Suprapubic skin (tissue), 4 donors: ENCODE results near the gene MED27. TPM values are rescaled to one million over a fixed set of nuclear protein-coding genes. Genes with fewer than 3 reads are reported as not detected.

Experiments
- DNase-seq, 2 donors: peaks; one replicate each; pipeline ENCODE4 v3.0.0-alpha.2; 2019; ENCODE audit warnings: low spot score in 2 of 2
- H3K27ac ChIP-seq: fragments of 200-600 bp; sonication (generic); one replicate; pipeline ENCODE4 v1.5.1; 2019
- H3K27me3 ChIP-seq: fragments of 200-600 bp; sonication (generic); one replicate; pipeline ENCODE4 v1.5.1; 2019
- H3K36me3 ChIP-seq: fragments of 200-600 bp; sonication (generic); one replicate; pipeline ENCODE4 v1.5.1; 2019
- H3K4me1 ChIP-seq: fragments of 200-600 bp; sonication (generic); one replicate; pipeline ENCODE4 v1.5.1; 2019
- H3K4me3 ChIP-seq: fragments of 200-600 bp; sonication (generic); one replicate; pipeline ENCODE4 v1.5.1; 2019; ENCODE audit warnings: mild to moderate bottlenecking
- H3K9me3 ChIP-seq: fragments of 200-600 bp; sonication (generic); one replicate; pipeline ENCODE4 v1.5.1; 2019
- EP300 ChIP-seq: sonication (generic); formaldehyde crosslinking; IDR thresholded peaks from one replicate; pipeline ENCODE4 v1.6.1; 2017; ENCODE audit warnings: antibody characterized with exemption
- POLR2A ChIP-seq, 2 donors: fragments of 450-650 bp; IDR thresholded peaks; one replicate each; pipeline ENCODE4 v1.6.1; 2017; ENCODE audit warnings: antibody characterized with exemption in 2 of 2, mild to moderate bottlenecking in 2 of 2, moderate library complexity in 2 of 2
- POLR2AphosphoS5 ChIP-seq, 3 donors: sonication (generic); formaldehyde crosslinking; IDR thresholded peaks; one replicate each; pipeline ENCODE4 v1.6.1; 2017; ENCODE audit warnings: antibody characterized with exemption in 3 of 3
- WGBS: methylation state at CpG from one replicate; pipeline ENCODE4 v1.1.5; 2018; 5-methylcytosine and 5-hydroxymethylcytosine counted together
- total RNA-seq, 4 donors: library from RNA; depleted of rRNA; stranded (reverse); fragments of >200 nt; gene quantifications; one replicate each; pipeline ENCODE4 v1.1.0, GENCODE V29; 2016
- TF ChIP-seq, protein P1 (sequence below), 2 donors: fragments of 200-600 bp in 1 of 2; fragments of 450-650 bp in 1 of 2; sonication (generic) in 1 of 2; IDR thresholded peaks; one replicate each; pipeline ENCODE4 v1.5.1; 2016 to 2019; ENCODE audit warnings: antibody characterized with exemption in 2 of 2, mild to moderate bottlenecking in 1 of 2, moderate library complexity in 1 of 2

MED27 gene
- total RNA-seq, 4 donors from 2014 or later: 12.6 to 20.3 (median 16.0) TPM

DNA sequence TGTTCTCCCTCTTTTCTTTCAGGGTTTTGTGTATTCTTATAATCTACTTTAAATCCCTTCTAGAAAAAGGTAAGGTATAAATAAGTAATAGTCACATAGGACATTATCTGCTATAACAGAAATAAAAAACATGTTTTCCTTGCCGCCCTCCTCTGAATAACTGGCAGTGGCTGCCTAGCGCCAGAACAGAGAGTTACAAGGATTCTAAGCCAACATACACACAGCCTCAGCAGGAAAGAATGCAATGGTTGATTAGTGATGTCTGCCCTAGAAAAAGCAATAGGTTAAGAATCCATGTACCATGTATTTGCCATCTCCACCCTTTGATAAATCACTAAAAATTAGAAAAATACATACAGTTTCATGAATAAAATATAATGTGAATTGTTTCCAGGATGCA, 4.9 kb downstream of the MED27 start:
- DNase-seq: no peak
- Histone ChIP-seq H3K27me3 (no peaks in the 10 kb centered on the region), H3K36me3 (peaks cover 33% of the 10 kb centered on the region), H3K9me3 (no peaks in the 10 kb centered on the region), H3K4me1 (peaks cover 21% of the 10 kb centered on the region), H3K27ac (no peak overlapping the region), H3K4me3 (no peak overlapping the region)
- TF ChIP-seq, protein P1, sequence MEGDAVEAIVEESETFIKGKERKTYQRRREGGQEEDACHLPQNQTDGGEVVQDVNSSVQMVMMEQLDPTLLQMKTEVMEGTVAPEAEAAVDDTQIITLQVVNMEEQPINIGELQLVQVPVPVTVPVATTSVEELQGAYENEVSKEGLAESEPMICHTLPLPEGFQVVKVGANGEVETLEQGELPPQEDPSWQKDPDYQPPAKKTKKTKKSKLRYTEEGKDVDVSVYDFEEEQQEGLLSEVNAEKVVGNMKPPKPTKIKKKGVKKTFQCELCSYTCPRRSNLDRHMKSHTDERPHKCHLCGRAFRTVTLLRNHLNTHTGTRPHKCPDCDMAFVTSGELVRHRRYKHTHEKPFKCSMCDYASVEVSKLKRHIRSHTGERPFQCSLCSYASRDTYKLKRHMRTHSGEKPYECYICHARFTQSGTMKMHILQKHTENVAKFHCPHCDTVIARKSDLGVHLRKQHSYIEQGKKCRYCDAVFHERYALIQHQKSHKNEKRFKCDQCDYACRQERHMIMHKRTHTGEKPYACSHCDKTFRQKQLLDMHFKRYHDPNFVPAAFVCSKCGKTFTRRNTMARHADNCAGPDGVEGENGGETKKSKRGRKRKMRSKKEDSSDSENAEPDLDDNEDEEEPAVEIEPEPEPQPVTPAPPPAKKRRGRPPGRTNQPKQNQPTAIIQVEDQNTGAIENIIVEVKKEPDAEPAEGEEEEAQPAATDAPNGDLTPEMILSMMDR (IDR thresholded peaks at IDR 0.05): no peak
- TF ChIP-seq EP300 (no peak), POLR2AphosphoS5 (IDR thresholded peaks at IDR 0.05) (no peak), POLR2A (IDR thresholded peaks at IDR 0.05) (no peak)
- 73% methylated on average over 2 of the region's 2 CpGs for WGBS

DNA sequence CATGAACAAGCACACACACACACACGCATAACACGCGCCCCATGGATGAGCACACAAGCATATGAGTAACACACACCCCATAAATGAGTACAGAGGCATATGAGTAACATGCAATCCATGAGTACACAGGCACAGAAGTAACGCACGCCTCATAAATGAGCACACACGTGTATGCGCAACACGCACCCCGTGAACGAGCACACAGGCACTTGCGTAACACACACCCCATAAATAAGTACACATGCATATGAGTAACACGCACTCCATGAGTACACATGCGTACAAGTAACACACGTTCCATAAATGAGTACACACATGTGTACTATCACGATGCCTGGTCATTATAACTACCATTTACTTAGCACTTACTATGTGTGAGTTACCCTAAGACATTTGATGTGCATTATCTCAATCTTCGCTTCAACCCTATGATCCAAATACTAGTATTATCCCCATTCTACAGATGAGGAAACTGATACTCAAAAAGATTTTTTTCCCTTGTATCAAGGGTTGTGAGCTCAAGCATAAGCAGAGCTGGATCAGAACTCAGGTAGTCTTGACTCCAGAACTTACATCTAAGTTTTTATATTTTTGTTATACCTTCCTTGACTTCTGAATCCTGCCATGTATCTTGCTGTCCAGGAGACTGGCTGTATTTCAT, 7.7 kb downstream of the MED27 start:
- DNase-seq: no peak
- TF ChIP-seq, protein P1 (IDR thresholded peaks at IDR 0.05): no peak
- TF ChIP-seq POLR2AphosphoS5 (IDR thresholded peaks at IDR 0.05) (no peak), POLR2A (IDR thresholded peaks at IDR 0.05) (no peak), EP300 (no peak)
- 95% methylated on average over 16 of the region's 16 CpGs for WGBS
- Histone ChIP-seq H3K36me3 (peaks cover 55% of the 10 kb centered on the region), H3K27ac (no peak overlapping the region), H3K4me3 (no peak overlapping the region), H3K27me3 (no peaks in the 10 kb centered on the region), H3K9me3 (no peaks in the 10 kb centered on the region), H3K4me1 (peaks cover 5% of the 10 kb centered on the region)

DNA sequence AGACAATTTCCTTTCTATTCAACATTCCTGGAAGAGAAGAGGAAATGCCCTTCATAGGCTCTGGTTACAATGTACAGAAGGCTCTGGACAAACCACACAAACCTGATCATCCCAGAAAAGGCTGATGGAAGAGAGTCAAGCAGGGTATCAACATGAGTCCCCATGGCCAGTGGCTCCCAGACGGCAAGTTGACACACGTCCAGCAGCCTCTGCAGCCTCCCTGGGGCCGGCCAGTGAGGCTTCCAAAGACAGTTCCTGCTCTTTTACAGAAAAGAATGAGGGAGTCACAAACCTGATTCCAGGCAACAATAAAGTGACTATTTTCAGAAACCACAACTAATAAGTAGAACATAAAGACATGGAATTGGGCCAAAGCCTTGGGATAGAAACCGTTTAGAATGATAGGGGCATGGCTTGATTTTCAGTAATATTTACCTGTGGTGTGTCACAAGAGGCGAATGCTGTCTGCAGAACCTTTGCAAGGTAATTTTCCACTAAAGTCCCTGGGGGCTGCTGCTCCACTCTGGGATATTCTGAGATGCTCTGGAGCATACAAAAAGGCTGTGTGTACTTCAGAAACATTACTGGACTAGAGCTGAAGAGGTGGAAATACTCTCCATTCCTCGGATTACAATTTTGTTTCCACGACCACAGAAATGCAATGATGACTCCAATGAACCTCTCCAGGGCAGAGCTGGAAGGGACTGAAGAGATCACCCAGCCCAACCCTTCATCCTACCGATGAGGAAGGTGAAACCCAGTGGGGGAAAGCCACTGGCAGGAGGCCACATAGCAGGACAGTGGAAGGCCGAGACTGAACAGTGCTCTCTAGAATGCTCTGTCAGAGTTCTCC, 10.4 kb downstream of the MED27 start:
- H3K9me3 ChIP-seq: no peaks in the 10 kb centered on the region
- TF ChIP-seq POLR2AphosphoS5 (IDR thresholded peaks at IDR 0.05): no peak
- no peak for TF ChIP-seq EP300
- TF ChIP-seq POLR2A (IDR thresholded peaks at IDR 0.05): no peak
- TF ChIP-seq, protein P1 (IDR thresholded peaks at IDR 0.05): no peak
- no peak overlapping the region for H3K4me3 ChIP-seq
- WGBS: 66% methylated on average over 9 of the region's 9 CpGs
- H3K27ac ChIP-seq: no peak overlapping the region
- peaks cover 51% of the 10 kb centered on the region for H3K36me3 ChIP-seq
- no peaks in the 10 kb centered on the region for H3K27me3 ChIP-seq
- no peaks in the 10 kb centered on the region for H3K4me1 ChIP-seq
- DNase-seq: no peak

DNA sequence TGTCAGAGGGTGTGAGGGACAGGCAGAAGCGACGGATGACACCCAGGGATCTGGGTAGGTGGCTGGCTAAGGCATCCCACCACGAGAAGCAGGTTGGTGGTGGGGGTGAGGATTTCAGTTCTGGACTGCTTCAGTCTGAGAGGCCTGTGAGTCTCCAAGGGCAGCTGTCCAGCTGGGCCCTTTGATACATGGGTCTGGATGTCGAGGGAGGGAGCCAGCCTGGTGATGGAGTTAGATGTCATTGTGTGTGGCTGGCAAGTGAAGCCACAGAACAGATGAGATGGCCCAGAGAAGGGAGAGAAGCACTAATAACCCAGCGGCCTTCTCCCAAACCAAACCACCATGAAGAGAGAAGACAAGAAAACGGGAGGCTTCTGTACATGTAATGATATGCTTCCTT, 11.1 kb downstream of the MED27 start:
- Histone ChIP-seq H3K27me3 (no peaks in the 10 kb centered on the region), H3K27ac (no peak overlapping the region)
- DNase-seq: no peak

More for the DNA sequence above, 11.1 kb downstream of the MED27 start:
- no peaks in the 10 kb centered on the region for H3K4me1 ChIP-seq
- peaks cover 50% of the 10 kb centered on the region for H3K36me3 ChIP-seq
- WGBS: 83% methylated on average over 6 of the region's 6 CpGs
- no peaks in the 10 kb centered on the region for H3K9me3 ChIP-seq
- no peak overlapping the region for H3K4me3 ChIP-seq
- no peak for TF ChIP-seq POLR2A (IDR thresholded peaks at IDR 0.05)
- TF ChIP-seq, protein P1 (IDR thresholded peaks at IDR 0.05): no peak
- TF ChIP-seq EP300: no peak
- no peak for TF ChIP-seq POLR2AphosphoS5 (IDR thresholded peaks at IDR 0.05)
